HFF-Myc (cell line): Measurements from ENCODE around the gene SOX5.
"Not testable (repeated sequence)": the region's sequence is repeated elsewhere in the genome, so short reads cannot be mapped to it uniquely, and the experiment has no call there.

Experiments used
- DNase-seq: peaks from one replicate; pipeline ENCODE4 v3.0.0-alpha.2; 2011; ENCODE audit warnings: low read depth; ENCODE audit errors: extremely low read depth
- H3K4me3 ChIP-seq: replicated peaks from 2 replicates; pipeline ENCODE4 v1.5.1; 2011; ENCODE audit warnings: low read depth, mild to moderate bottlenecking, control low read depth, low read length
- CTCF ChIP-seq: IDR thresholded peaks from 2 replicates; pipeline ENCODE4 v1.5.1; 2012; ENCODE audit warnings: mild to moderate bottlenecking, low read depth, low read length, control low read depth; ENCODE audit errors: missing control alignments

SOX5 gene

GRCh38 chr12:23534196-23534595 lies 415.3 kb downstream of the SOX5 start:
- no peak for TF ChIP-seq CTCF
- no peak for DNase-seq
- H3K4me3 ChIP-seq, result no peak overlapping the region

- DNase-seq, result no peak
- TF ChIP-seq CTCF, result no peak
- no peak overlapping the region for H3K4me3 ChIP-seq
Measured at GRCh38 chr12:23533699-23534098, 415.8 kb downstream of the SOX5 start.

- no peak for TF ChIP-seq CTCF
- DNase-seq, result no peak
- no peak overlapping the region for H3K4me3 ChIP-seq
Measured at GRCh38 chr12:23533265-23533664, 416.2 kb downstream of the SOX5 start.

- no peak overlapping the region for H3K4me3 ChIP-seq
- no peak for DNase-seq
- TF ChIP-seq CTCF, result no peak
Measured at GRCh38 chr12:23528316-23528715, 421.2 kb downstream of the SOX5 start.

- DNase-seq, result no peak
- TF ChIP-seq CTCF, result no peak
- H3K4me3 ChIP-seq, result no peak overlapping the region
Measured at GRCh38 chr12:23525450-23526072, 423.9 kb downstream of the SOX5 start.

GRCh38 chr12:23523339-23523738 lies 426.1 kb downstream of the SOX5 start:
- no peak overlapping the region for H3K4me3 ChIP-seq
- TF ChIP-seq CTCF, result no peak
- DNase-seq, result no peak

- DNase-seq, H3K4me3 ChIP-seq: not testable (repeated sequence)
Measured at GRCh38 chr12:23519444-23519843, 430.0 kb downstream of the SOX5 start.

- not testable (repeated sequence) for H3K4me3 ChIP-seq, DNase-seq
Measured at GRCh38 chr12:23515785-23516184, 433.7 kb downstream of the SOX5 start.
